ENCODE data around the gene WDR86.

DNA sequence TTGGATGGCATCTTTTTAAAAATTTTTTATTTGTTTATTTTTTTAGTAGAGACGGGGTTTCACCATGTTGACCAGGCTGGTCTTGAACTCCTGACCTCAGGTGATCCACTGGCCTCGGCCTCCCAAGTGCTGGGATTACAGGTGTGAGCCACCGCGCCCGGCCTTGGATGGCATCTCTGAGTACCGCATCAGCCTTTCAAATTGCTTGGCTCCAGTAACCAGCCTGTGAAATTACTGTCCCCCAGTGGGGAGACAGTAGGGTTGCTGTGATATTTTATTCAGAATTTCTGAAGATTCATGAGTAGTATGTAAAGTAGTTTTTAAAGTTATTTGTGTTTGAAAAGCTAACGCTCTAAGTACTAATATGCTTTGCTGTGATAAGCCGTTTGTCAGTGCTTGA lies 67.0 kb downstream of the WDR86 start:
- TF ChIP-seq EZH2 (optimal IDR thresholded peaks at IDR 0.05; ENCODE audit: low read depth, low read length) (no peak), CTCF (IDR thresholded peaks at IDR 0.05; ENCODE audit: low read length) (no peak), EZH2phosphoT487 (IDR thresholded peaks at IDR 0.05; ENCODE audit: low read length) (no peak)

Measured in MM.1S (cell line).